Stimulated activated CD4-positive, alpha-beta T cell treated with anti-CD3 and anti-CD28 coated beads, Interleukin-12 subunit alpha, Interleukin-12 subunit beta, amount 100 ng/mL, for 4 hours (primary cell): ENCODE data around the gene AFF3.

Experiments
- DNase-seq: peaks from one replicate; pipeline ENCODE4 v3.0.0-alpha.2; 2020

AFF3 gene

GRCh38 chr2:99619151-99619550 is 523.2 kb downstream of the AFF3 start:
- no peak for DNase-seq

- DNase-seq: no peak
Measured at GRCh38 chr2:99618579-99619097, 523.8 kb downstream of the AFF3 start.

GRCh38 chr2:99617811-99618210 is 524.6 kb downstream of the AFF3 start:
- DNase-seq: no peak

- no peak for DNase-seq
Measured at GRCh38 chr2:99615247-99615771, 527.1 kb downstream of the AFF3 start.

- DNase-seq: no peak
Measured at GRCh38 chr2:99613980-99614379, 528.4 kb downstream of the AFF3 start.

GRCh38 chr2:99611786-99612185 is 530.6 kb downstream of the AFF3 start:
- DNase-seq: no peak

GRCh38 chr2:99611034-99611433 is 531.4 kb downstream of the AFF3 start:
- no peak for DNase-seq

- no peak for DNase-seq
Measured at GRCh38 chr2:99609851-99610381, 532.5 kb downstream of the AFF3 start.

- no peak for DNase-seq
Measured at GRCh38 chr2:99608861-99609260, 533.5 kb downstream of the AFF3 start.

GRCh38 chr2:99607861-99608491 is 534.4 kb downstream of the AFF3 start:
- DNase-seq: no peak

GRCh38 chr2:99607454-99607853 is 534.9 kb downstream of the AFF3 start:
- no peak for DNase-seq

GRCh38 chr2:99605036-99605435 is 537.4 kb downstream of the AFF3 start:
- DNase-seq: no peak

- no peak for DNase-seq
Measured at GRCh38 chr2:99602476-99602875, 539.9 kb downstream of the AFF3 start.

GRCh38 chr2:99600981-99601651 is 541.3 kb downstream of the AFF3 start:
- DNase-seq: no peak

GRCh38 chr2:99598441-99598840 is 543.9 kb downstream of the AFF3 start:
- DNase-seq: no peak

- DNase-seq: no peak
Measured at GRCh38 chr2:99597616-99598015, 544.8 kb downstream of the AFF3 start.

GRCh38 chr2:99595373-99595772 is 547.0 kb downstream of the AFF3 start:
- no peak for DNase-seq

GRCh38 chr2:99593692-99594427 is 548.5 kb downstream of the AFF3 start:
- DNase-seq: no peak

- DNase-seq: no peak
Measured at GRCh38 chr2:99576775-99577174, 565.6 kb downstream of the AFF3 start.

- no peak for DNase-seq
Measured at GRCh38 chr2:99573634-99574251, 568.6 kb downstream of the AFF3 start.

- no peak for DNase-seq
Measured at GRCh38 chr2:99572373-99573164, 569.8 kb downstream of the AFF3 start.

GRCh38 chr2:99571954-99572353 is 570.4 kb downstream of the AFF3 start:
- DNase-seq: no peak
